GM21367 (cell line): ENCODE results near the gene VPREB3.

ENCODE experiments used
- ATAC-seq: cut with Tn5 transposase; IDR thresholded peaks from one replicate; pipeline ENCODE4 v1.9.1; 2021; ENCODE audit not compliant: unreplicated experiment

VPREB3 gene

DNA sequence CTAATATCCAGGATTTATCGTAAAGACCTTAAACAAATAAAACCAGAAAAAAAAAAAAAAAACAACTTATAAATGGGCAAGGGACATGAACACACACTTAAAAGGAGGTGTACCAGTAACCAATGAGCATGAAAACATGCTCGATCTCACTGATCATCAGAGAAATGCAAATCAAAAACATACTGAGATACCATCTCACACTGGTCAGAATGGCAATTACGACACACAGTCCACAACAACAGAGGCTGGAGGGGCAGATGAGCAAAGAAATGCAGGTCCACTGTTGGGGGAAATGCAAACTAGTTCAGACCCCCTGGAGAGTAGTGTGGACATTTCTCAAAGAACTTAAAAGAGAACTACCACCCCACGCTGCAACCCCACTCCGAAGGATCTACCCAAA is 50.2 kb downstream of the VPREB3 start:
- no peak for ATAC-seq
